ENCODE results near the gene ARMC7. TPM values are rescaled to one million over a fixed set of nuclear protein-coding genes. Genes with fewer than 3 reads are reported as not detected.

ARMC7 gene
- total RNA-seq, 1 experiment from 2014 or later: 22.8 TPM

DNA sequence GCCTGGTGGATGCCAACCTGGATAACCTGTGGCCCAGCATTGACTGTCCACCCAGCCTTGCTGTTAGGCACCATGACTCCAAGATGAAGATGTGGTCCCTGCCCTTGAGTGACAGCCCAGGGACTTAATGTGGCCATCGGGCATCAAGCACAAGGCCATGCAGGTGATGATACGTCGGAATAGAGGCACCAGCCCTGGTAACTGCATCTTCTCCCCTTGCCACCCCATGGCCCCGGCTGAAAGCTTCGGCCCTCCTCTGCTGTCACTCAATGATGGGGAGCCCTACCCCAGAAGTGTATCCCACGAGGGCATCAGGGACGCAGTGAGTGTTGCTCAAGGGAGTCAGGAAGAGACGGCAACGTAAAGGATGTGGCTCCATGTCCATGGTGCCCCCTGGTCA lies 19.8 kb downstream of the ARMC7 start:
- peak overlapping the region in 1 of 3 experiments; percentile 44; a peak in 1 of 7 replicates for H3K27ac Mint-ChIP-seq
- H3K4me1 Mint-ChIP-seq: peaks cover 12 to 17% of the 10 kb centered on the region in 2 experiments
- Histone ChIP-seq H2AK5ac (ENCODE audit: insufficient read length, low read length) (no peak overlapping the region), H2BK120ac (ENCODE audit: low read depth, low read length, poor library complexity, severe bottlenecking) (no peak overlapping the region), H3K9ac (ENCODE audit: extremely low read depth, insufficient read length, low read length) (no peak overlapping the region), H3K18ac (ENCODE audit: insufficient read length, low read depth, low read length) (no peak overlapping the region), H2AFZ (ENCODE audit: low read length) (no peak overlapping the region), H2BK15ac (ENCODE audit: low read depth, low read length) (no peak overlapping the region), H4K91ac (ENCODE audit: insufficient read length, low read depth, low read length) (no peak overlapping the region), H4K5ac (ENCODE audit: insufficient read length, low read depth, low read length) (no peak overlapping the region), H3K14ac (ENCODE audit: insufficient read depth, low read length) (no peak overlapping the region), H4K8ac (replicated peaks; ENCODE audit: insufficient read length, low read depth, low read length) (peak overlapping the region; percentile 4), H3K9me3 (ENCODE audit: control insufficient read depth, low read depth, low read length) (no peaks in the 10 kb centered on the region), H2BK5ac (ENCODE audit: insufficient read length, low read length) (no peak overlapping the region), H3K23me2 (ENCODE audit: insufficient read length, low read depth, low read length, poor library complexity, severe bottlenecking) (peaks cover 8% of the 10 kb centered on the region), H4K20me1 (ENCODE audit: control insufficient read depth, insufficient read depth, insufficient read length) (peaks cover 4% of the 10 kb centered on the region), H3K27ac (ENCODE audit: insufficient read length, low read depth, low read length) (no peak overlapping the region), H3T11ph (ENCODE audit: low read length) (no peak overlapping the region), H3K4me1 (ENCODE audit: insufficient read depth, low read length) (no peaks in the 10 kb centered on the region), H3K79me2 (ENCODE audit: insufficient read depth, low read length) (no peaks in the 10 kb centered on the region), H3K4ac (ENCODE audit: low read depth, low read length) (no peak overlapping the region), H2BK20ac (ENCODE audit: low read depth, low read length, poor library complexity, severe bottlenecking) (no peak overlapping the region), H3K56ac (ENCODE audit: insufficient read length, low read depth, low read length) (no peak overlapping the region), H3K27me3 (ENCODE audit: insufficient read depth, low read length) (no peaks in the 10 kb centered on the region), H2BK12ac (ENCODE audit: insufficient read length, low read depth, low read length) (no peak overlapping the region), H3K23ac (ENCODE audit: insufficient read length, low read depth, low read length) (no peak overlapping the region), H3K4me2 (ENCODE audit: insufficient read depth, insufficient read length, low read length) (no peak overlapping the region), H3K79me1 (ENCODE audit: insufficient read depth, low read depth, low read length, poor library complexity, severe bottlenecking) (no peaks in the 10 kb centered on the region)
- TF ChIP-seq, protein P1, sequence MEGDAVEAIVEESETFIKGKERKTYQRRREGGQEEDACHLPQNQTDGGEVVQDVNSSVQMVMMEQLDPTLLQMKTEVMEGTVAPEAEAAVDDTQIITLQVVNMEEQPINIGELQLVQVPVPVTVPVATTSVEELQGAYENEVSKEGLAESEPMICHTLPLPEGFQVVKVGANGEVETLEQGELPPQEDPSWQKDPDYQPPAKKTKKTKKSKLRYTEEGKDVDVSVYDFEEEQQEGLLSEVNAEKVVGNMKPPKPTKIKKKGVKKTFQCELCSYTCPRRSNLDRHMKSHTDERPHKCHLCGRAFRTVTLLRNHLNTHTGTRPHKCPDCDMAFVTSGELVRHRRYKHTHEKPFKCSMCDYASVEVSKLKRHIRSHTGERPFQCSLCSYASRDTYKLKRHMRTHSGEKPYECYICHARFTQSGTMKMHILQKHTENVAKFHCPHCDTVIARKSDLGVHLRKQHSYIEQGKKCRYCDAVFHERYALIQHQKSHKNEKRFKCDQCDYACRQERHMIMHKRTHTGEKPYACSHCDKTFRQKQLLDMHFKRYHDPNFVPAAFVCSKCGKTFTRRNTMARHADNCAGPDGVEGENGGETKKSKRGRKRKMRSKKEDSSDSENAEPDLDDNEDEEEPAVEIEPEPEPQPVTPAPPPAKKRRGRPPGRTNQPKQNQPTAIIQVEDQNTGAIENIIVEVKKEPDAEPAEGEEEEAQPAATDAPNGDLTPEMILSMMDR (conservative IDR thresholded peaks at IDR 0.05): no peak
- H3K9me3 Mint-ChIP-seq: no peaks in the 10 kb centered on the region
- H3K4me3 Mint-ChIP-seq: peak overlapping the region; percentile 14 to 64; a peak in 4 of 5 replicates
- no peak for DNase-seq
- peaks cover 6 to 20% (median 17%) of the 10 kb centered on the region in 3 experiments for H3K36me3 Mint-ChIP-seq (ENCODE audit: insufficient read depth in 1 of 3, low read depth in 3 of 3)
- WGBS (ENCODE audit: extremely low coverage, insufficient read length, low lambda C conversion rate): no CpG with 5 or more reads among the region's 9 CpGs
- H3K27me3 Mint-ChIP-seq (ENCODE audit: low read depth): no peaks in the 10 kb centered on the region; the same call in 1 of the 2 replicates
